GM12878 (cell line): ENCODE measurements around the gene MEIOB.

Experiments used
- CEBPB ChIP-seq, 2 experiments: fragments of 150-350 bp in 1 of 2; IDR thresholded peaks; 2 replicates each; pipeline ENCODE4 v1.6.1; 2012 to 2014; ENCODE audit warnings: low read depth in 2 of 2, low read length in 2 of 2, borderline replicate concordance in 1 of 2, inconsistent platforms in 1 of 2
- CREB1 ChIP-seq: IDR thresholded peaks from 2 replicates; pipeline ENCODE4 v1.6.1; 2012; ENCODE audit warnings: low read depth, mild to moderate bottlenecking, inconsistent platforms
- ETV6 ChIP-seq, 2 experiments: fragments of 450-650 bp in 1 of 2; IDR thresholded peaks in 1 of 2; conservative IDR thresholded peaks in 1 of 2; 2 replicates each; pipeline ENCODE4 v1.6.1; 2014; ENCODE audit warnings: antibody characterized with exemption in 1 of 2, borderline replicate concordance in 1 of 2, low read depth in 1 of 2, mild to moderate bottlenecking in 1 of 2, moderate library complexity in 1 of 2
- HDAC6 ChIP-seq: fragments of 200-600 bp; sonication (generic); IDR thresholded peaks from one replicate; pipeline ENCODE4 v1.8.0; 2017; ENCODE audit warnings: antibody characterized with exemption; ENCODE audit not compliant: unreplicated experiment
- NFIC ChIP-seq: IDR thresholded peaks from 2 replicates; pipeline ENCODE4 v1.6.1; 2012; ENCODE audit warnings: low read depth, mild to moderate bottlenecking, inconsistent platforms, low read length, moderate library complexity
- POLR2AphosphoS5 ChIP-seq: IDR thresholded peaks from 2 replicates; pipeline ENCODE4 v1.6.1; 2011; ENCODE audit warnings: mild to moderate bottlenecking, low read length, inconsistent platforms
- SIN3A ChIP-seq: IDR thresholded peaks from 2 replicates; pipeline ENCODE4 v1.6.1; 2012; ENCODE audit warnings: low read depth, low read length, improper control_type of control experiment
- TF ChIP-seq, protein P1 (sequence below): IDR thresholded peaks from 2 replicates; pipeline ENCODE4 v1.6.1; 2012; ENCODE audit warnings: low read depth, low read length, improper control_type of control experiment
- TF ChIP-seq, protein P2 (sequence below), 3 experiments: IDR thresholded peaks in 2 of 3; conservative IDR thresholded peaks in 1 of 3; 2 replicates each; pipeline ENCODE4 v1.5.1; 2011; ENCODE audit warnings: low read depth in 3 of 3, low read length in 3 of 3, mild to moderate bottlenecking in 3 of 3, control low read depth in 2 of 3, moderate library complexity in 2 of 3, inconsistent platforms in 1 of 3, mixed read lengths in 1 of 3; ENCODE audit not compliant: control insufficient read depth in 2 of 3, insufficient read depth in 1 of 3; ENCODE audit errors: extremely low read depth in 1 of 3
- TF ChIP-seq, protein P3 (sequence below): fragments of 450-650 bp; formaldehyde crosslinking; IDR thresholded peaks from 2 replicates; pipeline ENCODE4 v1.4.0; 2020; ENCODE audit warnings: mild to moderate bottlenecking, moderate library complexity
- TF ChIP-seq, protein P4 (sequence below): IDR thresholded peaks from 2 replicates; pipeline ENCODE4 v1.6.1; 2012; ENCODE audit warnings: mild to moderate bottlenecking, low read depth, low read length

DNA sequence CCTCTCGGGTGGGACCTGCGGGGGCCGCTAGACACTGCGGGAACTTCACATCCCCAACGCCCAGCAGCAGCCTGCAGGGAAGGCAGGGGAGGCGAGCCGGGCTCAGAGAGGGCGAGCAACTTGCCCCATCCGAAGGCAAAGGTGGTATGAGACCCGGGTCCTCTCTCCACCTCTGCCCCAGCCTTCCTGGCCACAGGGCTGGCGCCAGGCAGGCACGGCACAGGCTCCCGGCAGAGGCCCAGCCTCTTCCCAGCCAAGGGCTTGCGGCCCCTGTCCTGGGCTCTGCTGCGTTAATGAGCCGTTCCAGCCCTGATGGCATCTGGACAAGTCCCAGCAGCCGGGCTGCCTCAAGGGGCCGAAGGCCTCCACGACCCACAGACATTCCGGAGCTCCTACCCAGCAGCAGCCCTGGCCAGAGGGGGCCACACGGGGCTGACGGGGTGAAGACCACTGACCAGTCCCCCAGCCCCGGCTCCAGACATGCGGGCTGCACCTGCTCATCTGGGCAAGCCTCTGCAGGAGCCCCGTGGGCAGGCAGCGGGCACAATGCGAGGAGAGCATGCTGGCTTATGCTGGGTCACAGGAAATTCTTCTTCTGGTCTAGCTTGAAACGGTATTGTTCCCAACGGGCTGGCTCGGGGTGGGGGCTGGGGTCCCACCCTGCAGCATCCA lies 47.5 kb upstream of the MEIOB start:
- TF ChIP-seq POLR2AphosphoS5 (no peak), CEBPB (IDR thresholded peaks at IDR 0.05; ENCODE audit: borderline replicate concordance in 1 of 2, low read depth in 2 of 2, low read length in 2 of 2) (no peak), HDAC6 (no peak), SIN3A (no peak), CREB1 (no peak), NFIC (no peak), ETV6 (conservative IDR thresholded peaks at IDR 0.05 in 1 of 2, IDR thresholded peaks at IDR 0.05 in 1 of 2; ENCODE audit: borderline replicate concordance in 1 of 2, low read depth in 1 of 2) (no peak)
- TF ChIP-seq, protein P1, sequence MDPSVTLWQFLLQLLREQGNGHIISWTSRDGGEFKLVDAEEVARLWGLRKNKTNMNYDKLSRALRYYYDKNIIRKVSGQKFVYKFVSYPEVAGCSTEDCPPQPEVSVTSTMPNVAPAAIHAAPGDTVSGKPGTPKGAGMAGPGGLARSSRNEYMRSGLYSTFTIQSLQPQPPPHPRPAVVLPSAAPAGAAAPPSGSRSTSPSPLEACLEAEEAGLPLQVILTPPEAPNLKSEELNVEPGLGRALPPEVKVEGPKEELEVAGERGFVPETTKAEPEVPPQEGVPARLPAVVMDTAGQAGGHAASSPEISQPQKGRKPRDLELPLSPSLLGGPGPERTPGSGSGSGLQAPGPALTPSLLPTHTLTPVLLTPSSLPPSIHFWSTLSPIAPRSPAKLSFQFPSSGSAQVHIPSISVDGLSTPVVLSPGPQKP: no peak
- TF ChIP-seq, protein P2, sequence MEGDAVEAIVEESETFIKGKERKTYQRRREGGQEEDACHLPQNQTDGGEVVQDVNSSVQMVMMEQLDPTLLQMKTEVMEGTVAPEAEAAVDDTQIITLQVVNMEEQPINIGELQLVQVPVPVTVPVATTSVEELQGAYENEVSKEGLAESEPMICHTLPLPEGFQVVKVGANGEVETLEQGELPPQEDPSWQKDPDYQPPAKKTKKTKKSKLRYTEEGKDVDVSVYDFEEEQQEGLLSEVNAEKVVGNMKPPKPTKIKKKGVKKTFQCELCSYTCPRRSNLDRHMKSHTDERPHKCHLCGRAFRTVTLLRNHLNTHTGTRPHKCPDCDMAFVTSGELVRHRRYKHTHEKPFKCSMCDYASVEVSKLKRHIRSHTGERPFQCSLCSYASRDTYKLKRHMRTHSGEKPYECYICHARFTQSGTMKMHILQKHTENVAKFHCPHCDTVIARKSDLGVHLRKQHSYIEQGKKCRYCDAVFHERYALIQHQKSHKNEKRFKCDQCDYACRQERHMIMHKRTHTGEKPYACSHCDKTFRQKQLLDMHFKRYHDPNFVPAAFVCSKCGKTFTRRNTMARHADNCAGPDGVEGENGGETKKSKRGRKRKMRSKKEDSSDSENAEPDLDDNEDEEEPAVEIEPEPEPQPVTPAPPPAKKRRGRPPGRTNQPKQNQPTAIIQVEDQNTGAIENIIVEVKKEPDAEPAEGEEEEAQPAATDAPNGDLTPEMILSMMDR (IDR thresholded peaks at IDR 0.05 in 2 of 3, conservative IDR thresholded peaks at IDR 0.05 in 1 of 3; ENCODE audit: control insufficient read depth in 2 of 3, extremely low read depth in 1 of 3, insufficient read depth in 1 of 3, low read depth in 3 of 3, low read length in 3 of 3): no peak
- TF ChIP-seq, protein P3, sequence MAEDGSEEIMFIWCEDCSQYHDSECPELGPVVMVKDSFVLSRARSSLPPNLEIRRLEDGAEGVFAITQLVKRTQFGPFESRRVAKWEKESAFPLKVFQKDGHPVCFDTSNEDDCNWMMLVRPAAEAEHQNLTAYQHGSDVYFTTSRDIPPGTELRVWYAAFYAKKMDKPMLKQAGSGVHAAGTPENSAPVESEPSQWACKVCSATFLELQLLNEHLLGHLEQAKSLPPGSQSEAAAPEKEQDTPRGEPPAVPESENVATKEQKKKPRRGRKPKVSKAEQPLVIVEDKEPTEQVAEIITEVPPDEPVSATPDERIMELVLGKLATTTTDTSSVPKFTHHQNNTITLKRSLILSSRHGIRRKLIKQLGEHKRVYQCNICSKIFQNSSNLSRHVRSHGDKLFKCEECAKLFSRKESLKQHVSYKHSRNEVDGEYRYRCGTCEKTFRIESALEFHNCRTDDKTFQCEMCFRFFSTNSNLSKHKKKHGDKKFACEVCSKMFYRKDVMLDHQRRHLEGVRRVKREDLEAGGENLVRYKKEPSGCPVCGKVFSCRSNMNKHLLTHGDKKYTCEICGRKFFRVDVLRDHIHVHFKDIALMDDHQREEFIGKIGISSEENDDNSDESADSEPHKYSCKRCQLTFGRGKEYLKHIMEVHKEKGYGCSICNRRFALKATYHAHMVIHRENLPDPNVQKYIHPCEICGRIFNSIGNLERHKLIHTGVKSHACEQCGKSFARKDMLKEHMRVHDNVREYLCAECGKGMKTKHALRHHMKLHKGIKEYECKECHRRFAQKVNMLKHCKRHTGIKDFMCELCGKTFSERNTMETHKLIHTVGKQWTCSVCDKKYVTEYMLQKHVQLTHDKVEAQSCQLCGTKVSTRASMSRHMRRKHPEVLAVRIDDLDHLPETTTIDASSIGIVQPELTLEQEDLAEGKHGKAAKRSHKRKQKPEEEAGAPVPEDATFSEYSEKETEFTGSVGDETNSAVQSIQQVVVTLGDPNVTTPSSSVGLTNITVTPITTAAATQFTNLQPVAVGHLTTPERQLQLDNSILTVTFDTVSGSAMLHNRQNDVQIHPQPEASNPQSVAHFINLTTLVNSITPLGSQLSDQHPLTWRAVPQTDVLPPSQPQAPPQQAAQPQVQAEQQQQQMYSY: no peak
- TF ChIP-seq, protein P4, sequence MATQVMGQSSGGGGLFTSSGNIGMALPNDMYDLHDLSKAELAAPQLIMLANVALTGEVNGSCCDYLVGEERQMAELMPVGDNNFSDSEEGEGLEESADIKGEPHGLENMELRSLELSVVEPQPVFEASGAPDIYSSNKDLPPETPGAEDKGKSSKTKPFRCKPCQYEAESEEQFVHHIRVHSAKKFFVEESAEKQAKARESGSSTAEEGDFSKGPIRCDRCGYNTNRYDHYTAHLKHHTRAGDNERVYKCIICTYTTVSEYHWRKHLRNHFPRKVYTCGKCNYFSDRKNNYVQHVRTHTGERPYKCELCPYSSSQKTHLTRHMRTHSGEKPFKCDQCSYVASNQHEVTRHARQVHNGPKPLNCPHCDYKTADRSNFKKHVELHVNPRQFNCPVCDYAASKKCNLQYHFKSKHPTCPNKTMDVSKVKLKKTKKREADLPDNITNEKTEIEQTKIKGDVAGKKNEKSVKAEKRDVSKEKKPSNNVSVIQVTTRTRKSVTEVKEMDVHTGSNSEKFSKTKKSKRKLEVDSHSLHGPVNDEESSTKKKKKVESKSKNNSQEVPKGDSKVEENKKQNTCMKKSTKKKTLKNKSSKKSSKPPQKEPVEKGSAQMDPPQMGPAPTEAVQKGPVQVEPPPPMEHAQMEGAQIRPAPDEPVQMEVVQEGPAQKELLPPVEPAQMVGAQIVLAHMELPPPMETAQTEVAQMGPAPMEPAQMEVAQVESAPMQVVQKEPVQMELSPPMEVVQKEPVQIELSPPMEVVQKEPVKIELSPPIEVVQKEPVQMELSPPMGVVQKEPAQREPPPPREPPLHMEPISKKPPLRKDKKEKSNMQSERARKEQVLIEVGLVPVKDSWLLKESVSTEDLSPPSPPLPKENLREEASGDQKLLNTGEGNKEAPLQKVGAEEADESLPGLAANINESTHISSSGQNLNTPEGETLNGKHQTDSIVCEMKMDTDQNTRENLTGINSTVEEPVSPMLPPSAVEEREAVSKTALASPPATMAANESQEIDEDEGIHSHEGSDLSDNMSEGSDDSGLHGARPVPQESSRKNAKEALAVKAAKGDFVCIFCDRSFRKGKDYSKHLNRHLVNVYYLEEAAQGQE: no peak
